Activated CD4-positive, CD25-positive, alpha-beta regulatory T cell (primary cell): Measurements from ENCODE around the gene DEAF1.
"Not testable (repeated sequence)": the region's sequence is repeated elsewhere in the genome, so short reads cannot be mapped to it uniquely, and the experiment has no call there.

Source experiments
- DNase-seq, 4 experiments: peaks; one replicate each; lab custom pipeline; 2025; lab: John Stamatoyannopoulos, UW

DEAF1 gene

GRCh38 chr11:699116-699508 is 4.1 kb upstream of the DEAF1 start:
- DNase-seq, result no peak

- DNase-seq, result no peak
Observed at GRCh38 chr11:698493-699115, 3.6 kb upstream of the DEAF1 start.

GRCh38 chr11:697811-698311 is 2.8 kb upstream of the DEAF1 start:
- no peak for DNase-seq

- DNase-seq, result no peak
Observed at GRCh38 chr11:696955-697491, 2.0 kb upstream of the DEAF1 start.

- DNase-seq, result peak; percentile 96 to 97 (median 96)
Observed at GRCh38 chr11:695538-696248, 671 bp upstream of the DEAF1 start, which contains the start of gene TMEM80. Gene TMEM80, plus strand, starts transcription at chr11:695816. Its CDS starts 12 bp downstream, at chr11:695828.

- DNase-seq, result no peak
Observed at GRCh38 chr11:695288-695537, 191 bp upstream of the DEAF1 start.

GRCh38 chr11:693887-694562 is 997 bp downstream of the DEAF1 start:
- no peak for DNase-seq

GRCh38 chr11:693415-693831 is 1.6 kb downstream of the DEAF1 start:
- no peak for DNase-seq

GRCh38 chr11:692824-693414 is 2.1 kb downstream of the DEAF1 start:
- DNase-seq, result no peak

GRCh38 chr11:691710-692590 is 3.1 kb downstream of the DEAF1 start:
- DNase-seq, result no peak

GRCh38 chr11:690738-691633 is 4.0 kb downstream of the DEAF1 start:
- DNase-seq, result no peak

GRCh38 chr11:690244-690643 is 4.8 kb downstream of the DEAF1 start:
- DNase-seq, result not testable (repeated sequence)

- no peak for DNase-seq
Observed at GRCh38 chr11:689625-690024, 5.4 kb downstream of the DEAF1 start.

GRCh38 chr11:688681-689080 is 6.3 kb downstream of the DEAF1 start:
- DNase-seq, result no peak

GRCh38 chr11:687751-688150 is 7.3 kb downstream of the DEAF1 start:
- DNase-seq, result no peak

GRCh38 chr11:686451-687243 is 8.4 kb downstream of the DEAF1 start:
- no peak for DNase-seq

- DNase-seq, result no peak
Observed at GRCh38 chr11:680970-681369, 14.1 kb downstream of the DEAF1 start.

GRCh38 chr11:680476-680875 is 14.5 kb downstream of the DEAF1 start:
- no peak for DNase-seq
